Kidney (tissue), 14 donors: ENCODE measurements around the gene FBXO34. TPM values are rescaled to one million over a fixed set of nuclear protein-coding genes. Genes with fewer than 3 reads are reported as not detected.

Experiments
- DNase-seq, 5 donors: peaks; one replicate each; pipeline ENCODE4 v3.0.0-alpha.2; 2013 to 2020
- FAIRE-seq: peaks from 2 replicates; lab custom pipeline; 2012; peaks lifted over from hg19 to GRCh38; lab: Jason Lieb, UNC
- H3K27ac ChIP-seq, 2 donors: one replicate each; pipeline ENCODE4 v1.7.0; 2013; ENCODE audit warnings: low read depth in 2 of 2, low read length in 2 of 2, inconsistent platforms in 1 of 2
- H3K27me3 ChIP-seq: one replicate; pipeline ENCODE4 v1.7.1; 2013; ENCODE audit warnings: low read length, inconsistent platforms; ENCODE audit not compliant: control insufficient read depth, insufficient read depth
- H3K36me3 ChIP-seq, 3 donors: one replicate each; pipeline versions ENCODE4 v1.7.0 to v1.7.1; 2013; ENCODE audit warnings: low read length in 3 of 3, control low read depth in 1 of 3, inconsistent platforms in 1 of 3; ENCODE audit not compliant: insufficient read depth in 3 of 3, control insufficient read depth in 2 of 3
- H3K4me1 ChIP-seq, 3 donors: one replicate each; pipeline versions ENCODE4 v1.7.0 to v1.7.1; 2013; ENCODE audit warnings: low read length in 3 of 3, inconsistent platforms in 1 of 3, low read depth in 1 of 3; ENCODE audit not compliant: control insufficient read depth in 2 of 3, insufficient read depth in 2 of 3
- H3K4me3 ChIP-seq, 3 donors: one replicate each; pipeline versions ENCODE4 v1.7.0 to v1.8.1; 2013; ENCODE audit warnings: low read length in 3 of 3, control low read depth in 1 of 3, inconsistent platforms in 1 of 3
- H3K9ac ChIP-seq, 3 donors: one replicate each; pipeline versions ENCODE4 v1.7.0 to v1.7.1; 2013; ENCODE audit warnings: low read length in 3 of 3, control low read depth in 1 of 3, inconsistent platforms in 1 of 3
- H3K9me3 ChIP-seq, 3 donors: one replicate each; pipeline versions ENCODE4 v1.7.0 to v1.7.1; 2013; ENCODE audit warnings: low read length in 3 of 3, control low read depth in 1 of 3, inconsistent platforms in 1 of 3; ENCODE audit not compliant: control insufficient read depth in 2 of 3, insufficient read depth in 1 of 3
- intact Hi-C: fragments of 100-400 bp; cut with DNase I; formaldehyde crosslinking; loops from one replicate; pipeline ENCODE4 v1.11.1; 2022
- polyA plus RNA-seq: library from polyadenylated mRNA; stranded (reverse); fragments of 350-450 nt; fragmentation: Illumina TruSeq; extraction: RNeasy Lipid Tissue Mini Kit (QIAGEN cat#74804); gene quantifications from one replicate; pipeline ENCODE4 v1.2.3, GENCODE V29; 2014; ENCODE audit warnings: low read depth, low replicate concordance; ENCODE audit not compliant: insufficient read depth
- total RNA-seq: library from RNA; stranded (reverse); fragmentation: NEBNext Ultra II Directional; extraction: Animal tissue kit (Norgen Biotek cat#: 25700); gene quantifications from one replicate; pipeline ENCODE4 v1.2.1, GENCODE V29; 2021
- TF ChIP-seq, protein P1 (sequence below): IDR thresholded peaks from 3 replicates; pipeline ENCODE4 v1.5.1; 2012; ENCODE audit warnings: mild to moderate bottlenecking, moderate library complexity, borderline replicate concordance; ENCODE audit not compliant: insufficient read depth; ENCODE audit errors: extremely low read depth
- donor health status: control.
- donor health status: control.
- donor health status: control.
- donor health status: control.
- donor health status: control.
- donor health status: DM: yes; HTN: yes; CAD: no.
- donor health status: Normal renal cell carcinoma (clear cell type).

The FBXO34 gene
- total and polyA plus RNA-seq, 2 donors from 2014 or later, result 12.8 to 38.5 TPM

DNA sequence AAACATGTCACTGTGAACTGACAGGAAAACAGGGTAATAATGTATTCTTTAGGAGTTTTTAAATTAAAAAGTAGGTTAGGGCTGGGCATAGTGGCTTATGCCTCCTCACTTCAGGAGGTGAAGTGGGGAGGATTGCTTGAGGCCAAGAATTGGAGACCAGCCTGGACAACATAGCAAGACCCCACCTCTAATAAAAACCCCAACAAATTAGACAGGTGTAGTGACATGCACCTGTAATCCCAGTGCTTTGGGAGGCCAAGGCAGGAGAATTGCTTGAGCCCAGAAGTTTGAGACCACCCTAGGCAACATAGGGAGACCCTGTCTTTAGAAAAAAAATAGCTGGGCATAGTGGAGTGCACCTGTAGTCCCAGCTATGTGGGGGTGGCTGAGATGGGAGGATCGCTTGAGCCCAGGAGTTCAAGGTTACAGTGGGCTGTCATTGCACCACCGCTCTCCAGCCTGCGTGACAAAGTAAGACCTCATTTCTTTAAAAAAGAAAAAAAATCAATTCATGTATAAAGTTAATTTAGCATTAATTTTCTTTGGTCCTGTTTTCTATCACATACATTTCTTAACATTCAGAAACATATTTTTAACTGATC is 20.4 kb downstream of the FBXO34 start:
- no peak for FAIRE-seq
- Histone ChIP-seq H3K36me3 (no peaks in the 10 kb centered on the region), H3K27me3 (no peaks in the 10 kb centered on the region), H3K4me3 (no peak overlapping the region), H3K9me3 (no peaks in the 10 kb centered on the region), H3K4me1 (no peaks in the 10 kb centered on the region), H3K9ac (no peak overlapping the region), H3K27ac (no peak overlapping the region)
- intact Hi-C loops, result no loop called here
- DNase-seq, result no peak
- TF ChIP-seq, protein P1, sequence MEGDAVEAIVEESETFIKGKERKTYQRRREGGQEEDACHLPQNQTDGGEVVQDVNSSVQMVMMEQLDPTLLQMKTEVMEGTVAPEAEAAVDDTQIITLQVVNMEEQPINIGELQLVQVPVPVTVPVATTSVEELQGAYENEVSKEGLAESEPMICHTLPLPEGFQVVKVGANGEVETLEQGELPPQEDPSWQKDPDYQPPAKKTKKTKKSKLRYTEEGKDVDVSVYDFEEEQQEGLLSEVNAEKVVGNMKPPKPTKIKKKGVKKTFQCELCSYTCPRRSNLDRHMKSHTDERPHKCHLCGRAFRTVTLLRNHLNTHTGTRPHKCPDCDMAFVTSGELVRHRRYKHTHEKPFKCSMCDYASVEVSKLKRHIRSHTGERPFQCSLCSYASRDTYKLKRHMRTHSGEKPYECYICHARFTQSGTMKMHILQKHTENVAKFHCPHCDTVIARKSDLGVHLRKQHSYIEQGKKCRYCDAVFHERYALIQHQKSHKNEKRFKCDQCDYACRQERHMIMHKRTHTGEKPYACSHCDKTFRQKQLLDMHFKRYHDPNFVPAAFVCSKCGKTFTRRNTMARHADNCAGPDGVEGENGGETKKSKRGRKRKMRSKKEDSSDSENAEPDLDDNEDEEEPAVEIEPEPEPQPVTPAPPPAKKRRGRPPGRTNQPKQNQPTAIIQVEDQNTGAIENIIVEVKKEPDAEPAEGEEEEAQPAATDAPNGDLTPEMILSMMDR, result no peak

DNA sequence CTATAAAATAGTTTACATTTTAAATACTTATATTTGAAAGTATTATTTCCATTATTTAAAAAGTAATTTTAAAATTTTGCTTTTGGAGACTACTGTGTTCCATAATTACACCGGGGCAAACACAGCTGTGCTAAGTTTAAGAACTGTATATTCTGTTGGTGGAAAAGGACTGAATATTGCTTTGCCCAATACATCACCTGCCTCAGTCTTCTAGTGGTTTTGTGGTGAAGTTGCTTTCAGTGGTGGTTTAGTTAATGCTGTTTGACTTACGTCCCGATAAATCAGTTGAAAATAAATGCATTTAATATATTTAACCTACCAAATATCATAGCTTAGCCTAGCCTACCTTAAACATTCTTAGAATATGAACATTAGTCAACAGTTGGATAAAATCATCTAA is 23.4 kb downstream of the FBXO34 start:
- Histone ChIP-seq H3K27me3 (no peaks in the 10 kb centered on the region), H3K4me3 (no peak overlapping the region), H3K9ac (no peak overlapping the region), H3K36me3 (peaks cover 0 to 3% (median 0%) of the 10 kb centered on the region in 3 donors), H3K9me3 (no peaks in the 10 kb centered on the region), H3K4me1 (peaks cover 0 to 6% (median 0%) of the 10 kb centered on the region in 3 donors), H3K27ac (no peak overlapping the region)
- no peak for DNase-seq
- intact Hi-C loops, result no loop called here
- no peak for FAIRE-seq
- TF ChIP-seq, protein P1, result no peak

DNA sequence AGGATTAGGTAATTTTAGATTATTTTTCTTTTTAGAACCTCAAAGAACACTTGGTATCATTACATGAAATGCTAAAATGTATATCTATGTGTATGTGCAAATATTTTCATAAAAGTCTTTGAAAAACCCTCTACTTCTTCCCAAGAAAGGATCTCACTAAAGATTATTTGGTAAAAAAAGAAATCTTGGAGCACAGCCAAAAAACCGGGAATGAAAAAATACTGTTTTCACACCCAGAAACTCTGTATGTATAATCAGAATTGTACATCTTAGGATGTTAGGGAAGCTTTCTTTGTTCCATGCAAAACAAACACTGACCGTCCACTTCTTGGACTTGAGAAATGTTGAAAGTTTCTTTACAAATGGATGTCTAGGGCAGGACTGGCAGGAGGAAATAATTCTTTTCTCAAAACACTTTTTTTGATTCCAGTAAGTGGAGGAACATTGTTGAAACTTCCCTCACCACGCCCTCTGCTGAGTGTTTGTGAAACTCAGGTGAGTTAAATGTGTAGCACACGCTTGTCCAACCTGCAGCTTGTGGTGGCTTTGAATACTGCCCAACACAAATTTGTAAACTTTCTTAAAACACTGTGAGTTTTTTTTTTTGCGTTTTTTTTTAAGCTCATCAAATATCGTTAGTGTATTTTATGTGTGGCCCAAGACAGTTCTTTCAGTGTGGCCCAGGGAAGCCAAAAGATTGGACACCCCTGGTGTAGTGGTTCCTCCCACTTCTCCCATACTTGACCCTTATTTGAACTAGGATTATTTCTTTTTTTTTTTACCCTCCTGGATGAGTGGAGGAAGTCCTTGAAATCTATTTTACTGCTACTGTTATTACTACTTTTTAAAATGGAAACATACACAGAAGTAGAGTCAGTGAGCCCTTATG is 26.6 kb downstream of the FBXO34 start:
- Histone ChIP-seq H3K27ac (no peak overlapping the region), H3K4me3 (no peak overlapping the region), H3K27me3 (no peaks in the 10 kb centered on the region), H3K9ac (no peak overlapping the region), H3K36me3 (peaks cover 0 to 3% (median 0%) of the 10 kb centered on the region in 3 donors), H3K9me3 (no peaks in the 10 kb centered on the region), H3K4me1 (peaks cover 0 to 6% (median 2%) of the 10 kb centered on the region in 3 donors)
- intact Hi-C loops, result no loop called here
- DNase-seq (peak in 2 of 5 donors; percentile 52 to 63), FAIRE-seq (no peak)
- TF ChIP-seq, protein P1, result peak; percentile 51
